Measurements from ENCODE around the gene GZF1. TPM values are rescaled to one million over a fixed set of nuclear protein-coding genes. Genes with fewer than 3 reads are reported as not detected.

GZF1 gene
- polyA plus RNA-seq, 3 donors = 5.5 to 215 (median 7.0) TPM

GRCh38 chr20:23350904-23351838 is 10.8 kb upstream of the GZF1 start:
- Histone ChIP-seq H3K27me3 (ENCODE audit: control insufficient read depth in 2 of 2, insufficient read depth in 2 of 2, low read length in 2 of 2) (no peaks in the 10 kb centered on the region), H3K4me3 (replicated peaks in 1 of 3; ENCODE audit: low read depth in 2 of 3, low read length in 3 of 3) (peak overlapping the region; percentile 57 to 93 (median 81)), H3K9me3 (replicated peaks in 1 of 2; ENCODE audit: control insufficient read depth in 1 of 2, insufficient read depth in 1 of 2, low read length in 2 of 2) (no peaks in the 10 kb centered on the region), H3K27ac (ENCODE audit: low read depth in 1 of 2, low read length in 2 of 2) (peak overlapping the region; percentile 96 to 97), H3K36me3 (replicated peaks in 1 of 2; ENCODE audit: control insufficient read depth in 1 of 2, insufficient read depth in 2 of 2, low read length in 2 of 2) (peaks cover 13 to 21% of the 10 kb centered on the region in 2 donors), H3K9ac (ENCODE audit: insufficient read depth, low read length, poor library complexity, severe bottlenecking) (peak overlapping the region; percentile 93), H3K4me1 (ENCODE audit: control insufficient read depth in 1 of 2, insufficient read depth in 2 of 2, low read length in 2 of 2) (peaks cover 22 to 28% of the 10 kb centered on the region in 2 donors), H4K20me1 (ENCODE audit: insufficient read depth, low read length) (peaks cover 6% of the 10 kb centered on the region), H3K79me2 (ENCODE audit: insufficient read depth, low read length) (peaks cover 40% of the 10 kb centered on the region), H2AFZ (ENCODE audit: insufficient read depth, low read depth, low read length, poor library complexity, severe bottlenecking) (peak overlapping the region; percentile 54), H3K4me2 (replicated peaks; ENCODE audit: extremely low read depth, low read length, poor library complexity, severe bottlenecking) (peak overlapping the region; percentile 77)
- intact Hi-C loops (cut with micrococcal nuclease) = loop anchor here in 1 of 2 donors (1.0 to 2.0 kb wide), 2 partner anchors 7 to 14 kb away; no protein-coding TSS in a partner anchor
- no peak for TF ChIP-seq CTCF (IDR thresholded peaks at IDR 0.05)
- Mint-ChIP-seq H3K36me3 (peaks cover 13 to 20% of the 10 kb centered on the region in 2 donors), H3K4me3 (peak overlapping the region; percentile 83 to 92), H3K9me3 (no peaks in the 10 kb centered on the region), H3K27ac (peak overlapping the region; percentile 91 to 100 (median 100)), H3K4me1 (peaks cover 22% of the 10 kb centered on the region), H3K27me3 (ENCODE audit: low read depth in 3 of 3) (no peaks in the 10 kb centered on the region)
- 3% methylated on average over 55 of the region's 64 CpGs for WGBS (ENCODE audit: insufficient coverage)
- DNase-seq = peak in 2 of 3 donors; percentile 20 to 31

GRCh38 chr20:23356203-23356602 is 5.8 kb upstream of the GZF1 start:
- H3K9me3 ChIP-seq (replicated peaks in 1 of 2; ENCODE audit: control insufficient read depth in 1 of 2, insufficient read depth in 1 of 2, low read length in 2 of 2) = no peaks in the 10 kb centered on the region
- H3K9me3 Mint-ChIP-seq = no peaks in the 10 kb centered on the region
- H3K4me1 Mint-ChIP-seq = peaks cover 38% of the 10 kb centered on the region
- H3K4me3 ChIP-seq (replicated peaks in 1 of 3; ENCODE audit: low read depth in 2 of 3, low read length in 3 of 3) = no peak overlapping the region
- H3K4me3 Mint-ChIP-seq = no peak overlapping the region
- H3K27me3 Mint-ChIP-seq (ENCODE audit: low read depth in 3 of 3) = no peaks in the 10 kb centered on the region
- H3K79me2 ChIP-seq (ENCODE audit: insufficient read depth, low read length) = peaks cover 32% of the 10 kb centered on the region
- no peak overlapping the region for H3K4me2 ChIP-seq (replicated peaks; ENCODE audit: extremely low read depth, low read length, poor library complexity, severe bottlenecking)
- TF ChIP-seq CTCF (IDR thresholded peaks at IDR 0.05) = no peak
- no peaks in the 10 kb centered on the region for H3K27me3 ChIP-seq (ENCODE audit: control insufficient read depth in 2 of 2, insufficient read depth in 2 of 2, low read length in 2 of 2)
- no peak overlapping the region for H3K27ac ChIP-seq (ENCODE audit: low read depth in 1 of 2, low read length in 2 of 2)
- H3K36me3 ChIP-seq (replicated peaks in 1 of 2; ENCODE audit: control insufficient read depth in 1 of 2, insufficient read depth in 2 of 2, low read length in 2 of 2) = peaks cover 13 to 21% of the 10 kb centered on the region in 2 donors
- H4K20me1 ChIP-seq (ENCODE audit: insufficient read depth, low read length) = peaks cover 6% of the 10 kb centered on the region
- WGBS (ENCODE audit: insufficient coverage) = 97% methylated on average over 17 of the region's 27 CpGs
- intact Hi-C loops (cut with micrococcal nuclease) = loop anchor here in 1 of 2 donors (5.0 kb wide), 1 partner anchor 66 kb away; the partner anchor contains the start of gene NAPB
- peaks cover 13 to 20% of the 10 kb centered on the region in 2 donors for H3K36me3 Mint-ChIP-seq
- DNase-seq = no peak
- peaks cover 34 to 41% of the 10 kb centered on the region in 2 donors for H3K4me1 ChIP-seq (ENCODE audit: control insufficient read depth in 1 of 2, insufficient read depth in 2 of 2, low read length in 2 of 2)
- H3K9ac ChIP-seq (ENCODE audit: insufficient read depth, low read length, poor library complexity, severe bottlenecking) = no peak overlapping the region
- H3K27ac Mint-ChIP-seq = peak overlapping the region in 2 of 7 donors; percentile 50 to 67
- no peak overlapping the region for H2AFZ ChIP-seq (ENCODE audit: insufficient read depth, low read depth, low read length, poor library complexity, severe bottlenecking)
